Measurements from ENCODE around the gene SLC35B2.

Gene SLC35B2

GRCh38 chr6:44266347-44266746 lies 9.0 kb upstream of the SLC35B2 start:
- no peak for DNase-seq

DNA sequence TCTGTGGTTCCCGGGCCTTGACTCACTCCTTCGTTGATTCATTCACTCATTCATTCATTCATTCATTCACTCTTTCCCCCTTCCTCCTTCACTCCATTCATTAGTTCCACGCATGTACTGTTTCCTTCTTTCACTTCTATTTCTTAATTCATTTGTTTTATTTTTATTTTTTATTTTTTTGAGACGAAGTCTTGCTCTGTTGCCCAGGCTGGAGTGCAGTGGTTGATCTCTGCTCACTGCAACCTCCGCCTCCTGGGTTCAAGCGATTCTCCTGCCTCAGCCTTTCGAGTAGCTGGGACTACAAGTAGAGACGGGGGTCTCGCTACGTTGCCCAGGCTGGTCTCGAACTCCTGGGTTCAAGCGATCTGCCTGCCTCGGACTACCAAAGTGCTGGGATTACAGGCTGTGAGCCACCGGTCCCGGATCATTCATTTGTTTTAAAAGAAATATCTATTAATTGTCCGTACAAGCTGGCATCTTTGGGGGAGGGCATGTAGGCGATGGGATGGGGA lies 8.4 kb upstream of the SLC35B2 start:
- DNase-seq: no peak

GRCh38 chr6:44265007-44265721 lies 7.8 kb upstream of the SLC35B2 start, which contains the start of gene NFKBIE:
TSS of gene NFKBIE (minus strand) at chr6:44265551. CDS start at chr6:44265346, 205 bp downstream.
- DNase-seq: no peak

DNA sequence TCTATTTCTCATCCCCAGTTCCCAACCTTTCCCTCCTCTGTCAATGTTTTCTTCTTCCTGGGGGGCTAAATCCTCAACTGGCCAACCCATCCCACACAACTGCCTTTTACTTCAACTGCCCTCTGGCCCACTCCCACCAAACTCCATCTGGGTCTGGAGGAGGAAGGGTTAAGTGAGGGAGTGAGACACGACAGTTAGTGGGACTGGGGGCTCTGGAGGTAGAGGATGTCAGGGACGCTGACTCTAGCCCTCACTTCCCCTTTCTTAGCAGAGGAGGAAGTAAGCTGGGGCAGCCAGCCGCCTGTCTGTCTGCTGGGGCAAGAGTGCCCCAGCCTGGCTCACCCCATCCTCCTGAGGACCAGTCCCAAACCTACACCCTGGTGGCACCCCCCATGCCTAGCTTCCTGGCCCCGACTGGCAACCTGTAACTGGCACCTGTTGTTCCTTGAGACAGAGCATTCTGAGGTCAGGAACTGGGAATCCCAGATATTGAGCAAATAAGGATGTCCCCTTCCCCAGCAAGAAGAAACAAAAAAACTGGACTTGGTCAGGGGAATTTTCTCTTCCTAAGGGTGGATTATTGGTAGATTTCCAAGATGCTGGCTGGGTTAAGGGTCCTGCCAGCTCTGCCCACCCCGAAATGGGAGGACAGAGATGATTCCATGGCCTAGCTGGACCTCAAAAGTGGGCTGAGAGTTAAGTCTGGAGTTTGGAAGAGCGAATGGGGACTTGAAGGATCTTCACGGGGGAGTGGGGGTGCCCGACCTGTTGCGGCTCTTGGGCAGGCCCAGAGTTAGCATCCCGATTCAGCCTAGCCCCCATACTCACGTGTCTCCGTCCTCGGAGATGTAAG lies 7.1 kb upstream of the SLC35B2 start:
- no peak for DNase-seq

DNA sequence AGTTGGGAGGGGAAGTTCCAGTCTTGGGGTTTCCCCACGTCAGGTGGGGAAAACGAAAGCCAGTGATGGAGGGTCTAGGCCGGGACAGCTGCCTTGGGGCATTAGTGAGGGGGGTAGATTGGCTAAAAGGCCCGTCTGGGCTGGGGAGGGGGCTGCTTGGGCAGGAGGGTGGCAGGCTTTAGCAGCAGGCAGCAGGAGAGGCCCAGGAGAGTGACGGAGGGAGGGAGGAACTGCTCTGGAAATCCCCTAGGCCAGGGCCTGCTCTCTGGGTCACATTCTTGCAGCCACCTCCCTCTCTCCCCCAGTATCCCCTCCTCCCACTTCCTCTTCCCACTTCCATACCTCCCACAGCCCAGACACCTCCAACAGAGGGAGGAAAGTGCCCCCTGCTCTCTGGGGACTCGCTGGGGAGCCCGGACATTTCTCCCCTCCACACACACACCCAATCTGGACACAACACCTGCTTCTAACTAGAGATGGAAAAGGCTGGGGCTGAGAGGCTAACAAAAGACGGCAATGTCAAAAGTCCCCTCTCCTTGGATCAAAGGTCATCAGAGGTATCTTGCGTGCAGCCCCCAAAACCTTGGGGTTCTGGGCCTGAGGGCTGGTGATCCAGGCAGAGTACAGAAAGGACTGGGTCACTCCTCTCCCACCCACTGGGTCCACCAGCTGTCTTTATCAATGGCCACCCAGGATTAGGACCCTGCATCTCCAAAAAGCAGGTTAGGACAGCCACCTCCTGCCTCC lies 6.2 kb upstream of the SLC35B2 start:
- no peak for DNase-seq

DNA sequence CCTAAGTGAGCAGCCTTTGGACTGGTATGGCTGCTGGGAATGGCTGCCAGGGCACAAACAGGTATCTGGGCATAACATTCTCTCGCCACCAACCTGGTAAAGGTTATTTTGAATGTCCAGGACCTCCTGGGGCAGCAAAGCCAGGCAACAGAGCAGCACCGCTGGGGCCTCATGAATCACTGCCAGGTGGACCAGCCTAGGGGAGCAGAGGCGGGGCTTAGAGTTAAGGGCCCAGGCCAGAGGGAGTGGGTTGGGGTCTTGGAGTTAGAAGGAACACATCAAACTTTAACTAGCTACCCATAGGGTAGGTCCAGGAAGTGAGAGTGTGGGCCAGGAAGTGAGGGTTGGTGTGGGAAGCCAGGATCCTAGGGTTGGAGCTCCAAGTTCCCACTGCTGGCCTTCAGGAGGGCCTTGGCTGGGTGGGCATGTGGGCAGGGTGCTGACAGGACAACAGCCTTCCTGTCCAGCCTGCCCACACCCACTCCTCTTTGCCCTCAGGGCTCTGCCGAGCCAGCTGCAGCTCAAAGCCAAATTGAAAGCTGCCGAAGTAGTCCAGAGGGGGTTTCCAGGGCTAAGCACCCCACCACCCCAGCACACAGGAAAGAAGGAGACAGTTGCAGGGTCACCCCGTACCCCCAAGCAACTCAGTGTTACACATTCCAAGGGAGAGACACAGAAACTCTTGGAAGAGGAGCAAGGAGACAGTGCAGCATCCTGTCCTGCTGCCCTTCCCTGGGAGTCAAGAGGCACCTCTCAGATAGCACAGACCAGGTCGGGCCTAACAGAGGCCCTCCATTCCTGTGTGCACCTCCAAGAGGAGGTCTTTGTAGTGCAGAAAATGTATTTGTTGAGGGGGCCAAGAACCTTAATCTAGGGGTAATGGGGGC lies 5.4 kb upstream of the SLC35B2 start:
- no peak for DNase-seq

GRCh38 chr6:44261581-44261980 lies 4.3 kb upstream of the SLC35B2 start:
- DNase-seq: no peak

GRCh38 chr6:44260451-44261297 lies 3.3 kb upstream of the SLC35B2 start:
- DNase-seq: no peak

GRCh38 chr6:44260011-44260410 lies 2.7 kb upstream of the SLC35B2 start:
- DNase-seq: no peak

DNA sequence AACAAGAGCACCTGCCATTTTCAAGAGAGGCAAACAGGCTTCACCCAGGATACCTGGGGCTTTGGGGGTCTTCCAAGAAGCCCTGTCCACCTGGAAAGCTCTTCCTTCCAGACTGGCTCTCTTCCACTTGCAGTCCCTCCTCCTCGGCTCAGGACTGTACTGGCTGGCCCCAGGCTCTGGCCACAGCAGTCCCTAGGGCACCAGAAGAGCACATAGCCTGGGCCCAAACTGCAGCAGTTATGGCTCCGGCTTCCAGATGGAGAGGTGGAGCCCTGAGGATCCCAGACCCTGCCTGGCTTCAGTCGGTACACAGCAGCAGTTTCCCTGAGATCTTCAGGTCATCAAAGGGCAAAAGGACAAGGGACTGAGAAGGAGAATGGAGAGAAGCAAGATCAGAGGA lies 1.6 kb upstream of the SLC35B2 start:
- DNase-seq: no peak

DNA sequence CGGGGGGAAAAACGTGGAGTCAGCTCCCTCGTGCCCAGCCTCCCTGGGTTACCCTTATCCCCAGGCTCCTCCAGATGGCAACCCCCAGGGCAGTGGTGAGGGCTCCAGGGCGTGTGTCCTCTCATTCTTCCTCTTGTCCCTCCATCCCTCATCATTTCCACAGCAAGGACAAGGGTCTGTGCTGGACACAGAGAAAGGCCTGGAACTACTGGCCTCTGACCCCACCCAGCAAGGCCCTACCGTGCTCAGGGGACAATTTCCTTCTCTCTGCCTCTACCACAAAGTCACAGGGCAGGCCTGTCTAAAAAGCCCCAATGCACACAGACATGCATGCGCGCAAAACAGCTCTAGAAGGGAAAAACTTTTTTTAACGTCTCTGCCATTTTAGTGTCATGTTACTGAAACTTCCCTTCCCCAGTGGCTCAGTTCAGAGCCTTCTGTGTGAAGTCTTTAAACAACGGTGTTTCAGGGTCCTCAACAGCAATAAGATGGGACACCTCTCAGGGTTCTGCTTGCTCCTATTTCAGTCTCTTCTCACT lies 1.1 kb upstream of the SLC35B2 start:
- no peak for DNase-seq

GRCh38 chr6:44257753-44258324 lies 511 bp upstream of the SLC35B2 start:
- no peak for DNase-seq

DNA sequence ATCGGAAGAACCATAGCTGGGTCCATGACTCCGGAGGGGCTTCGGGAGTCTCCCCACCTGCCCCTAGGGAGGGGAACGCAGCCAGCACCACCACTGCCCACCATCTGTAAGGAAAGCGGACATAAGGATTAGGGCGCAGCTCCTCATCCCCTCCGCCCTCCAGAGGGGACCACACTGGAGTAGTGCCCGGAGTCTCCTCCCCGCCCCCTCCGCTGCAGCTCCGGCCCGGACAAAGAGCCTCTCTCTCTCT lies 628 bp downstream of the SLC35B2 start:
- DNase-seq: no peak

DNA sequence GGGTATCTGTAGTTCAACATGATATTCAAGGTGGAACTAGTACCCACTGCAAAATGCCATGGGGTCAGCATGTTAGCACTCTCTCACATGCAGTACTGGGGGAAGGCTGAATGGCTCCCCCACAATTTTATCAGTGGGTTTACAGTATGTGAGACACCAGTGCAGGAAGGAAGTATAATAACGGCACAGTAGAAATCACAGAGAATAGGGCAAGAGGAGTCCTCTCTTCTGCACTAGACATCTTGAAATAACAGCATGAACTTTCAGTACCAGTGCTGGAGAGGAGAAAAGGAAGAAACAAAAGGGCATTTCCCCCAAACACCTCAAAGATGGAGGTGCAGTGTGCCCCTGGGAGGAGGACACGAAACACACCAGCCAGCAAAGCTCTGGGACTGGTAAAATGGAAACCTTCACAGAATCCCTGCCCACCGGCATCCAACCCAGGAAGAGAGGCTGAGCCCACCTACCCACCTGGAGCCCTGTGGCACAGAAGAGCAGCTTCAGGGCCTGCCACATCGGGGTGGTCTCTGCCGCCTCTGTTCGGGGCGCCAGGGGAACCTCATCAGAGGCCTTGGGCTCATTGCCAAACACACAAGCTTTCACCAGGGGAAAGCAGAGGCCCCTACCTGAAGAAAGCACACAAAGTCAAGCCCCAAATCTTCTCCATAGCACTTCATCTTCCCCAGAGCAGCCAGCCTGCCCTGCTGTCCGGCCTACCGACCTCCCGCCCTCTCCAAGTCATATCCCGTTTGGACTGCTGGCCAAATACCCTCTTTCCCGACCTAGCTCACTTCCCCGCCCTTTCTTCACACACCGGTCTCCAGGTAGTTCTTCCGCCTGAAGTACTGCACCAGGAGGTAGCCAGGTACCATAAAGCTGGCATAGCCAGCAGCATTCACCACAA lies 1.2 kb downstream of the SLC35B2 start:
- no peak for DNase-seq

DNA sequence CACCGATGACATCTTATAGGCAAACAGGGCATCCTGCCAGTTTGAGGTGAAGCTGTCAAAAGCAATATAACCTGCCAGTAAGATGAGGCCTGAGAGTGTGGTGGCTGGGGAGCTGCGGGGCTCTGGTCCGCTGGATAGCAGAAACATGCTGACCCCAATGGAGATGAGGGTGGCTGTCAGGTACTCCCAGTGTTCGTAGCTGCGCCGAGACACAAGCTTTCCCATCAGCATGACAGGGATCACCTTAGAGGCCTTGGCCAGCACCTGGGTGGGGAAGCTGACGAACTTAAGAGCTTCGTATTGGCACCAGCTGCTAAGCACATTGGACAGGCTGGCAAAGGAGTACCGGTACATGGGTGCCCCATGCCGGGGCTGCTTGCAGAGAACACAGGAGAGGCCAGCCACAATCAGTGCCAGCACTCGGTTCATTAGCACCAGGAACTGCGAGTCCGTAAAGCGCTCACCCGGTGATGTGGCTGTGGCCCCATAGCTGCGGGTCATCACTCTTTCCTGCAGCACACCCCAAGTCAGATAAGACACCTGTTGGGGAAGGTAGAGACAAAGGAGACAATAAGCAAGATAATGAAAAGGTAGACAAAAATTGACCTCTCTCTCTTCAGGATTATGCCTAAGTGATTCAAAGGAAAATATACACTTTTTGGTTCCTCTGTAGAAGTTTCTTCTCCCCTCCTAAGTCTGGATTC lies 2.1 kb downstream of the SLC35B2 start:
- no peak for DNase-seq

DNA sequence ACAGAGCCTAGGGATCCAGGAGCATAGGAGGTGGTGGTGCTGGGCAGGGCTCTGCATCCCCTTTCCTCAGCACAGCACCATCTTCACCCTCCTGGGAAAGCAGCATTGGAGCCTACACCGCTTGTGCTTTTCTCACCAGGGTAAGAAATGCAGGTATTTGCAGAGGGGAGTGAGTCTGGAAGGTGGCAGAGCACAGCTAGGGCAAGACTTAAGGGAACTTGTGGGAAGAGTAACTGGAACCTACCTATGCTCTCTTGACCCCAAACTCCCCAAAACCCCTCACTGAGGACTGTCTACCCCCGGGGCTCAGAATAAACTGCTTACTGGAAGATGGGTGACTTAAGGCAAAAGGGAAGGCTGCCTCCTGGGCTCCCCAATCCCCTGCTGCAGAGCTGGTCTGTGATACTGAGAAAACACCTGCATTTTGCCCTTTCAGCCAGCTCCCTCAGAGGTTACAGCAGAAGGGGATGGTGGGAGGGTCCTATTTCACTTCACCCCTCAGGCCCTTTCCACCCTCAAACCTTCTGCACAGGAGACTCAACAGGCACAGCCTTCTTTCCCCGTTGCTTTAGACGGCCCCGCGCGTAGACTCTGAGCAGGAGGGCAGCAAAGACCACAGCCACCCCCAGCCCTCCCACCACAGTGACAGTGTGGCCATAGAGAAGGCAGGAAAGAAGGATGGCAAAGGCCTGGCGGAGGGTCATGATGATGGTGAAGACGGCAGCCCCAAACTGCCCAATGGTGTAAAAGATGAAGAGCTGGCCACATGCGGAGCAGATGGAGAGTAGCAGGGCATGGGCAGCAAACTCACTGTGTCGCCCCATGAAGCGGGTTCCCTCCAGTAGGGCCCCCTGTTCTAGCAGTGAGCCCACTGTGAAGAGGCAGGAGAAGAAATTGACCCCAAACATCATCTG lies 2.9 kb downstream of the SLC35B2 start:
- DNase-seq: no peak

- no peak for DNase-seq
Observed at GRCh38 chr6:44253307-44254101, 3.8 kb downstream of the SLC35B2 start.

Measured in NCI-H524 treated with DMSO at 0.1 percent for 48 hours (cell line).